Ascending aorta (tissue), 2 donors: ENCODE data around the gene TTC3. TPM values are rescaled to one million over a fixed set of nuclear protein-coding genes. Genes with fewer than 3 reads are reported as not detected.

Experiments used
- DNase-seq, 2 donors: peaks; one replicate each; pipeline ENCODE4 v3.0.0-alpha.2; 2019; ENCODE audit warnings: low spot score in 2 of 2
- H3K27ac ChIP-seq, 2 donors: fragments of 200-600 bp; sonication (generic); one replicate each; pipeline ENCODE4 v1.5.1; 2016 to 2017; ENCODE audit warnings: mild to moderate bottlenecking in 1 of 2
- H3K27me3 ChIP-seq: fragments of 200-600 bp; sonication (generic); one replicate; pipeline ENCODE4 v1.5.1; 2017
- H3K36me3 ChIP-seq, 2 donors: fragments of 200-600 bp; sonication (generic); one replicate each; pipeline ENCODE4 v1.5.1; 2016
- H3K4me1 ChIP-seq, 2 donors: fragments of 200-600 bp; sonication (generic); one replicate each; pipeline ENCODE4 v1.5.1; 2016 to 2017; ENCODE audit warnings: mild to moderate bottlenecking in 1 of 2
- H3K4me3 ChIP-seq, 2 donors: fragments of 200-600 bp; sonication (generic); one replicate each; pipeline ENCODE4 v1.5.1; 2016 to 2017; ENCODE audit warnings: mild to moderate bottlenecking in 1 of 2
- H3K9me3 ChIP-seq, 2 donors: fragments of 200-600 bp; sonication (generic); one replicate each; pipeline ENCODE4 v1.5.1; 2016
- CTCF ChIP-seq, 3 experiments: fragments of 200-600 bp in 2 of 3; fragments of 450-650 bp in 1 of 3; sonication (generic) in 2 of 3; IDR thresholded peaks; one replicate each; pipeline ENCODE4 v1.5.1; 2016 to 2019; ENCODE audit warnings: antibody characterized with exemption in 3 of 3, mild to moderate bottlenecking in 1 of 3, moderate library complexity in 1 of 3
- intact Hi-C: fragments of 100-400 bp; cut with DNase I; formaldehyde crosslinking; loops from one replicate; pipeline ENCODE4 v1.15.1; 2023
- total RNA-seq: library from RNA; depleted of rRNA; stranded (reverse); fragments of >200 nt; gene quantifications from one replicate; pipeline ENCODE4 v1.1.0, GENCODE V29; 2016

The TTC3 gene
- total RNA-seq, 1 donor from 2014 or later = 70.7 TPM

- H3K4me1 ChIP-seq = no peaks in the 10 kb centered on the region
- no peaks in the 10 kb centered on the region for H3K27me3 ChIP-seq
- H3K4me3 ChIP-seq = no peak overlapping the region
- TF ChIP-seq CTCF (IDR thresholded peaks at IDR 0.05) = peak in 1 of 3 experiments; percentile 7
- peaks cover 24 to 51% of the 10 kb centered on the region in 2 donors for H3K36me3 ChIP-seq
- H3K9me3 ChIP-seq = no peaks in the 10 kb centered on the region
- no peak for DNase-seq
- intact Hi-C loops = no loop called here
- no peak overlapping the region for H3K27ac ChIP-seq
These were observed 93.7 kb downstream of the TTC3 start for GRCh38 chr21:37166733-37167132.

- H3K4me3 ChIP-seq = no peak overlapping the region
- no peak for DNase-seq
- H3K4me1 ChIP-seq = no peaks in the 10 kb centered on the region
- no peaks in the 10 kb centered on the region for H3K27me3 ChIP-seq
- H3K36me3 ChIP-seq = peaks cover 20 to 60% of the 10 kb centered on the region in 2 donors
- no peak overlapping the region for H3K27ac ChIP-seq
- intact Hi-C loops = no loop called here
- no peak for TF ChIP-seq CTCF (IDR thresholded peaks at IDR 0.05)
- H3K9me3 ChIP-seq = no peaks in the 10 kb centered on the region
These were observed 95.6 kb downstream of the TTC3 start for GRCh38 chr21:37168666-37169065.

GRCh38 chr21:37172646-37173045 is 99.6 kb downstream of the TTC3 start:
- peaks cover 15 to 49% of the 10 kb centered on the region in 2 donors for H3K36me3 ChIP-seq
- no peaks in the 10 kb centered on the region for H3K9me3 ChIP-seq
- no peak for DNase-seq
- H3K27ac ChIP-seq = no peak overlapping the region
- H3K27me3 ChIP-seq = no peaks in the 10 kb centered on the region
- intact Hi-C loops = no loop called here
- no peak for TF ChIP-seq CTCF (IDR thresholded peaks at IDR 0.05)
- no peaks in the 10 kb centered on the region for H3K4me1 ChIP-seq
- H3K4me3 ChIP-seq = no peak overlapping the region

- H3K4me3 ChIP-seq = no peak overlapping the region
- DNase-seq = no peak
- H3K4me1 ChIP-seq = peaks cover 0 to 5% of the 10 kb centered on the region in 2 donors
- TF ChIP-seq CTCF (IDR thresholded peaks at IDR 0.05) = no peak
- no peaks in the 10 kb centered on the region for H3K9me3 ChIP-seq
- H3K36me3 ChIP-seq = peaks cover 10 to 54% of the 10 kb centered on the region in 2 donors
- intact Hi-C loops = no loop called here
- no peaks in the 10 kb centered on the region for H3K27me3 ChIP-seq
- no peak overlapping the region for H3K27ac ChIP-seq
These were observed 103.7 kb downstream of the TTC3 start for GRCh38 chr21:37176716-37177115.

GRCh38 chr21:37181059-37181458 is 108.0 kb downstream of the TTC3 start:
- no peak overlapping the region for H3K27ac ChIP-seq
- no peaks in the 10 kb centered on the region for H3K27me3 ChIP-seq
- H3K4me3 ChIP-seq = no peak overlapping the region
- no peak for DNase-seq
- no peaks in the 10 kb centered on the region for H3K9me3 ChIP-seq
- peaks cover 12 to 39% of the 10 kb centered on the region in 2 donors for H3K36me3 ChIP-seq
- H3K4me1 ChIP-seq = peaks cover 0 to 5% of the 10 kb centered on the region in 2 donors
- intact Hi-C loops = no loop called here
- no peak for TF ChIP-seq CTCF (IDR thresholded peaks at IDR 0.05)

- H3K4me1 ChIP-seq = peaks cover 0 to 5% of the 10 kb centered on the region in 2 donors
- no peaks in the 10 kb centered on the region for H3K27me3 ChIP-seq
- TF ChIP-seq CTCF (IDR thresholded peaks at IDR 0.05) = no peak
- H3K27ac ChIP-seq = no peak overlapping the region
- DNase-seq = no peak
- H3K9me3 ChIP-seq = no peaks in the 10 kb centered on the region
- intact Hi-C loops = no loop called here
- H3K36me3 ChIP-seq = peaks cover 6 to 44% of the 10 kb centered on the region in 2 donors
- no peak overlapping the region for H3K4me3 ChIP-seq
These were observed 109.2 kb downstream of the TTC3 start for GRCh38 chr21:37182222-37182621.
